HCT116 (cell line): ENCODE measurements around the gene CSNK2B. TPM values are rescaled to one million over a fixed set of nuclear protein-coding genes. Genes with fewer than 3 reads are reported as not detected.

Experiments used
- ATAC-seq: fragments of 200-7000 bp; cut with Tn5 transposase; 2 replicates; pipeline ENCODE4 v1.9.1; 2020; ENCODE audit warnings: mild to moderate bottlenecking, moderate library complexity
- BruUV-seq: library from RNA; stranded (reverse); fragments of 400-500 nt; replicated peaks from 2 replicates; lab custom pipeline; 2021; lab: Mats Ljungman, UMichigan
- CTCF ChIA-PET: fragments of 300-600 bp; sonication (Branson Sonifier 250); formaldehyde crosslinking; loops from one replicate; lab custom pipeline; 2021; ENCODE audit warnings: antibody characterized with exemption; lab: Charles Lee
- POLR2A ChIA-PET: fragments of 300-600, 350-600 bp; sonication (Branson Sonifier 250); formaldehyde crosslinking; loops from one replicate; lab custom pipeline; 2021; ENCODE audit warnings: antibody characterized with exemption; lab: Charles Lee
- RAD21 ChIA-PET, 2 experiments: fragments of 300-600 bp; sonication (Branson Sonifier 250); formaldehyde crosslinking; loops; one replicate each; lab custom pipeline; 2023; ENCODE audit warnings: low total read pairs in 2 of 2; ENCODE audit not compliant: uncharacterized antibody in 2 of 2, unreplicated experiment in 2 of 2, low non-redundant PET in 1 of 2; lab: Charles Lee
- DNase-seq: peaks from one replicate; pipeline ENCODE4 v3.0.0-alpha.2; 2010; ENCODE audit warnings: low read depth, low spot score
- H2AFZ ChIP-seq: fragments of 200-600 bp; shearing (Covaris generic), sonication (generic); 2 replicates; pipeline ENCODE4 v1.6.1; 2017; ENCODE audit warnings: low read depth, mixed run types, mixed read lengths, antibody characterized with exemption, low read length; ENCODE audit not compliant: poor library complexity, severe bottlenecking
- H3K27ac ChIP-seq: 2 replicates; pipeline ENCODE4 v1.5.1; 2012; ENCODE audit warnings: low read depth, low read length
- H3K27me3 ChIP-seq: fragments of 200-600 bp; sonication (generic); 2 replicates; pipeline ENCODE4 v1.6.1; 2016; ENCODE audit warnings: mixed run types, low read length, mixed read lengths; ENCODE audit not compliant: insufficient read depth
- H3K36me3 ChIP-seq, 2 experiments: fragments of 200-500 bp in 1 of 2; fragments of 200-600 bp in 1 of 2; sonication (Bioruptor generic) in 1 of 2; sonication (generic) in 1 of 2; 2 replicates each; pipeline versions ENCODE4 v1.5.1 to v1.6.1; 2014 to 2016; ENCODE audit warnings: low read length in 2 of 2, inconsistent platforms in 1 of 2, mixed read lengths in 1 of 2, mixed run types in 1 of 2; ENCODE audit not compliant: insufficient read depth in 2 of 2, control insufficient read depth in 1 of 2
- H3K4me1 ChIP-seq, 2 experiments: fragments of 200-600 bp in 1 of 2; sonication (generic) in 1 of 2; 2 replicates each; pipeline versions ENCODE4 v1.5.1 to v1.6.1; 2012 to 2017; ENCODE audit warnings: low read length in 2 of 2, inconsistent platforms in 1 of 2, mild to moderate bottlenecking in 1 of 2, mixed read lengths in 1 of 2, mixed run types in 1 of 2, moderate library complexity in 1 of 2; ENCODE audit not compliant: insufficient read depth in 2 of 2, control insufficient read depth in 1 of 2
- H3K4me2 ChIP-seq: fragments of 200-600 bp; sonication (generic); 2 replicates; pipeline ENCODE4 v1.6.1; 2017; ENCODE audit warnings: mixed run types, low read length, mixed read lengths
- H3K4me3 ChIP-seq, 2 experiments: fragments of 200-600 bp in 1 of 2; sonication (generic) in 1 of 2; replicated peaks in 1 of 2; 2 replicates each; pipeline ENCODE4 v1.5.1; 2011 to 2016; ENCODE audit warnings: low read length in 2 of 2, control low read depth in 1 of 2, low read depth in 1 of 2, mild to moderate bottlenecking in 1 of 2, mixed read lengths in 1 of 2, mixed run types in 1 of 2
- H3K79me2 ChIP-seq: fragments of 200-600 bp; sonication (generic); 2 replicates; pipeline ENCODE4 v1.6.1; 2017; ENCODE audit warnings: mild to moderate bottlenecking, mixed run types, low read length, moderate library complexity, mixed read lengths; ENCODE audit not compliant: insufficient read depth
- H3K9ac ChIP-seq: fragments of 200-600 bp; sonication (generic); 2 replicates; pipeline ENCODE4 v1.6.1; 2016; ENCODE audit warnings: low read length, mixed read lengths
- H3K9me2 ChIP-seq: fragments of 200-600 bp; sonication (generic), shearing (Covaris generic); 2 replicates; pipeline ENCODE4 v1.6.1; 2017; ENCODE audit warnings: mixed run types, mild to moderate bottlenecking, moderate library complexity; ENCODE audit not compliant: insufficient read depth
- H3K9me3 ChIP-seq, 2 experiments: fragments of 200-500 bp in 1 of 2; fragments of 200-600 bp in 1 of 2; sonication (Bioruptor generic) in 1 of 2; sonication (generic) in 1 of 2; 2 replicates each; pipeline ENCODE4 v1.6.1; 2014 to 2017; ENCODE audit warnings: low read length in 2 of 2, mixed read lengths in 2 of 2, inconsistent platforms in 1 of 2, low read depth in 1 of 2, mild to moderate bottlenecking in 1 of 2, mixed run types in 1 of 2, moderate library complexity in 1 of 2; ENCODE audit not compliant: control insufficient read depth in 1 of 2, insufficient read depth in 1 of 2
- H4K20me1 ChIP-seq: fragments of 200-600 bp; sonication (generic), shearing (Covaris generic); 2 replicates; pipeline ENCODE4 v1.6.1; 2017; ENCODE audit warnings: mixed run types, mild to moderate bottlenecking, moderate library complexity; ENCODE audit not compliant: insufficient read depth
- CBX3 ChIP-seq: IDR thresholded peaks from 2 replicates; pipeline ENCODE4 v1.6.1; 2012; ENCODE audit warnings: low read depth
- EGR1 ChIP-seq: IDR thresholded peaks from 2 replicates; pipeline ENCODE4 v1.6.1; 2012; ENCODE audit warnings: low read depth
- EZH2 ChIP-seq: fragments of 200-600 bp; sonication (generic); IDR thresholded peaks from 2 replicates; pipeline ENCODE4 v1.6.1; 2017; ENCODE audit warnings: antibody characterized with exemption, mixed run types
- FOSL1 ChIP-seq: IDR thresholded peaks from 2 replicates; pipeline ENCODE4 v1.6.1; 2012; ENCODE audit warnings: low read depth
- JUND ChIP-seq: IDR thresholded peaks from 2 replicates; pipeline ENCODE4 v1.6.1; 2012
- POLR2A ChIP-seq: IDR thresholded peaks from 2 replicates; pipeline ENCODE4 v1.7.0; 2011; ENCODE audit warnings: borderline replicate concordance; ENCODE audit not compliant: insufficient read depth, insufficient read length; ENCODE audit errors: extremely low read depth
- POLR2AphosphoS5 ChIP-seq: IDR thresholded peaks from 2 replicates; pipeline ENCODE4 v1.6.1; 2011; ENCODE audit warnings: mild to moderate bottlenecking, low read depth, low read length, moderate library complexity
- RAD21 ChIP-seq: IDR thresholded peaks from 2 replicates; pipeline ENCODE4 v1.6.1; 2012; ENCODE audit warnings: low read depth, mild to moderate bottlenecking
- SIN3A ChIP-seq: IDR thresholded peaks from 2 replicates; pipeline ENCODE4 v1.6.1; 2012; ENCODE audit warnings: low read depth
- SP1 ChIP-seq: IDR thresholded peaks from 2 replicates; pipeline ENCODE4 v1.6.1; 2012; ENCODE audit warnings: low read depth
- SRF ChIP-seq: IDR thresholded peaks from 2 replicates; pipeline ENCODE4 v1.6.1; 2012; ENCODE audit warnings: low read depth
- YY1 ChIP-seq: IDR thresholded peaks from 2 replicates; pipeline ENCODE4 v1.6.1; 2011; ENCODE audit warnings: low read length, low read depth, moderate library complexity, mild to moderate bottlenecking; ENCODE audit not compliant: insufficient replicate concordance; ENCODE audit errors: extremely low read depth
- ZNF274 ChIP-seq: fragments of 200-500 bp; sonication (Bioruptor generic); IDR thresholded peaks from 2 replicates; pipeline ENCODE4 v1.6.1; 2014; ENCODE audit warnings: mild to moderate bottlenecking, low read depth, low read length, inconsistent platforms
- intact Hi-C: fragments of 100-400 bp; cut with micrococcal nuclease; formaldehyde crosslinking; loops from 2 replicates; pipeline ENCODE4 v1.10.0; 2022
- total RNA-seq: library from RNA; stranded (reverse); gene quantifications from one replicate; pipeline ENCODE4 v1.2.1, GENCODE V29; 2021; ENCODE audit not compliant: unreplicated experiment
- TF ChIP-seq, protein P1 (sequence below): IDR thresholded peaks from 2 replicates; pipeline ENCODE4 v1.6.1; 2011; ENCODE audit warnings: mild to moderate bottlenecking, low read length, moderate library complexity; ENCODE audit not compliant: insufficient replicate concordance; ENCODE audit errors: extremely low read depth
- TF ChIP-seq, protein P2 (sequence below), 3 experiments: fragments of 200-600 bp in 1 of 3; sonication (generic) in 1 of 3; IDR thresholded peaks in 2 of 3; conservative IDR thresholded peaks in 1 of 3; 2 replicates each; pipeline ENCODE4 v1.5.1; 2012 to 2017; ENCODE audit warnings: low read depth in 2 of 3, low read length in 2 of 3, antibody characterized with exemption in 1 of 3, borderline replicate concordance in 1 of 3, control low read depth in 1 of 3, mild to moderate bottlenecking in 1 of 3, mixed read lengths in 1 of 3, mixed run types in 1 of 3, moderate library complexity in 1 of 3; ENCODE audit not compliant: insufficient read depth in 1 of 3

CSNK2B gene
- total RNA-seq, 1 experiment from 2014 or later: 210 TPM

DNA sequence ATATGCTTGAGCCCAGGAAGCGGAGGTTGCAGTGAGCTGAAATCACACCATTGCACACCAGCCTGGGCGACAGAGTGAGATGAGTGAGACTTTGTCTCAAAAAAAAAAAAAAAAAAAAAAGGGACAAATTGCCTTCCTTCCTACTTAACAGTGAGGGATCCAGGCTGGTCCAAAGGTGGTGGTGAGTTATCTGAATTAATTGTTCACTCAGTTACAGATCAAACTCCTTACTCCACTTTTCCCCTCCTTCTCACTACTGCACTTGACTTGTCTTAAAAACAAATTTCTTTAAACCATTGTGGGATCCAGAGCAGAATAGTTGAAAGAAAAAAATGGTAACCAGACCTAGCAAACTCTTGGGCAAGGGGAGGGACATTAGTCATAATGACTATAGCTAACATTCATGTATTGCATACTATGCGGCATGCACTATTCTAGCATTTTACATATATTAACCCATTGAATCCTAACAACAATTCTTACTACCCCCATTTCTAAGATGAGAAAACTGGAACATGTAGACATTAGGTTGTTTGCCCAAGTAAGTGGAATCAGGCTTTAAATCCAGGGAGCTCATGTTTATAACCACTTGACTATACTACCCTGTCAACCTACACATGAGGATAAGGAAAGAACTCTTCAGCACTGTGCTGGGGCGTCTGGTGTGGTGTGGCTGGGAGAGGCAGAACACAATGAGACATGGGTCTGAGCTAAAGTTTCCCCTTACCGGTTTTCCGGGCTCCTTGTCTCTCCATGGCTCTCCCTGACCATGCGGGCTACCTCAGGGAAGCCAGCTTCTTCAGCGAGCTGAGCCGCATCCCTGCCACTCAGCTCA, 2.5 kb upstream of the CSNK2B start (continued):
- TF ChIP-seq SRF: no peak
- TF ChIP-seq, protein P1, sequence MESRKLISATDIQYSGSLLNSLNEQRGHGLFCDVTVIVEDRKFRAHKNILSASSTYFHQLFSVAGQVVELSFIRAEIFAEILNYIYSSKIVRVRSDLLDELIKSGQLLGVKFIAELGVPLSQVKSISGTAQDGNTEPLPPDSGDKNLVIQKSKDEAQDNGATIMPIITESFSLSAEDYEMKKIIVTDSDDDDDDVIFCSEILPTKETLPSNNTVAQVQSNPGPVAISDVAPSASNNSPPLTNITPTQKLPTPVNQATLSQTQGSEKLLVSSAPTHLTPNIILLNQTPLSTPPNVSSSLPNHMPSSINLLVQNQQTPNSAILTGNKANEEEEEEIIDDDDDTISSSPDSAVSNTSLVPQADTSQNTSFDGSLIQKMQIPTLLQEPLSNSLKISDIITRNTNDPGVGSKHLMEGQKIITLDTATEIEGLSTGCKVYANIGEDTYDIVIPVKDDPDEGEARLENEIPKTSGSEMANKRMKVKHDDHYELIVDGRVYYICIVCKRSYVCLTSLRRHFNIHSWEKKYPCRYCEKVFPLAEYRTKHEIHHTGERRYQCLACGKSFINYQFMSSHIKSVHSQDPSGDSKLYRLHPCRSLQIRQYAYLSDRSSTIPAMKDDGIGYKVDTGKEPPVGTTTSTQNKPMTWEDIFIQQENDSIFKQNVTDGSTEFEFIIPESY: no peak
- TF ChIP-seq POLR2A: no peak

DNA sequence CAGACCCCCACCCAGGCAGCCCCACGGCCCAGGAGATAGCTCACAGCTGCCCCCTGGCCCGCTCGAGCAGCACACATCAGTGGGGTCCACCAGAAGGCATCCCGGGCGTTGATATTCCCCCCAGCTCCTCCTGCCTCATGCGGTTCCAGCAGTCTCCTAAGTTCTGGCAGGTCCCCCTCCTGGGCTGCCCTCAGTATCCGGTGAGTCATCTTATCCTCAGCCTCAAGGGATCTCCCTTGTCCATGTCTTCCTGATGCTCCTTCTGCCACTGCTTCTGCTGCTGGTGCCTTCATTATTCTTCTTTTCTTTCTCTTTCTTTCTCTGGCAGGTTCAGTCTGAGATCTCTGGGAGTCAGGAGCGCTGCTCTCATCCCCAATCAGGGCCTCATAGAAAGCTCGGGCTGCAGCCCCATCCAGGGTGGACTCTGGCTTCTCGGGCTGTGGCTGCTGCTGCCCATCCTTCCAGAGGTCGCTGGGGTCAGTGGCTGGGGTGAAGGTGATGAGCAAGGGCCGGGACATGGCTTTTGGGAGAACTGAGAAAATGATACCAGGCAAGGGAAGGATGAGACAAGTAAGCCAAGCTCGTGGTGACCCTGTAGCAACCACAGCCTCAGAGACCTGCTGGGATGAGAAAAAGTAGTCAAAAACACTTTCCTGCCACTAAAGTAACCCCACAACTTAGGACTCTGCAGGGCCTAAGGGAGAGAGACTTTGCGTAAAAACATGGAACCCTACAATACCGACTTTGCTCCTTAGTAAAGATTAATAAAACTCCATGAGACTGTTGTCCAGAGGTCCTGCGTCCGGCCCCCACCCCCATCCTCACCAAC, 1.7 kb upstream of the CSNK2B start:
- ATAC-seq (no peak), DNase-seq (no peak)
- H3K4me2 ChIP-seq: peak overlapping the region; percentile 83
- H3K27ac ChIP-seq: peak overlapping the region; percentile 90
- peaks cover 18 to 46% of the 10 kb centered on the region in 2 experiments; a peak in 3 of 4 replicates for H3K4me1 ChIP-seq
- peaks cover 61% of the 10 kb centered on the region for H3K79me2 ChIP-seq
- H3K9me2 ChIP-seq: no peaks in the 10 kb centered on the region
- BruUV-seq: TSS peak; percentile 66
- H3K27me3 ChIP-seq: no peaks in the 10 kb centered on the region
- peaks cover 21 to 36% of the 10 kb centered on the region in 2 experiments for H3K36me3 ChIP-seq
- H2AFZ ChIP-seq: no peak overlapping the region
- ChIA-PET POLR2A (interaction anchor here (0.6 to 3.9 kb wide), 10 partner anchors 9 to 170 kb away, joined by 3 to 32 read pairs (median 4); partner anchors contain the start of genes ABHD16A, APOM, ATP6V1G2 and BAG6), CTCF (interaction anchor here (0.9 to 1.1 kb wide), 2 partner anchors 66 to 74 kb away, joined by 4 read pairs; no protein-coding TSS in a partner anchor), RAD21 (interaction anchor here in 1 of 2 experiments (0.6 kb wide), 1 partner anchor 117 kb away, joined by 3 read pairs; the partner anchor contains the start of gene ATP6V1G2)
- H4K20me1 ChIP-seq: no peaks in the 10 kb centered on the region
- H3K9ac ChIP-seq: peak overlapping the region; percentile 90
- peak overlapping the region; percentile 97 to 99 for H3K4me3 ChIP-seq
- intact Hi-C loops: loop anchor here (2.0 to 5.0 kb wide), 2 partner anchors 117 to 262 kb away; partner anchors contain the start of genes ATP6V1G2, MICA and NFKBIL1
- no peaks in the 10 kb centered on the region for H3K9me3 ChIP-seq
- TF ChIP-seq SIN3A (no peak), FOSL1 (no peak), ZNF274 (no peak), EGR1 (no peak), SP1 (no peak), POLR2AphosphoS5 (no peak), JUND (no peak), CBX3 (no peak), EZH2 (no peak), POLR2A (no peak), YY1 (no peak), RAD21 (no peak)
- TF ChIP-seq, protein P2, sequence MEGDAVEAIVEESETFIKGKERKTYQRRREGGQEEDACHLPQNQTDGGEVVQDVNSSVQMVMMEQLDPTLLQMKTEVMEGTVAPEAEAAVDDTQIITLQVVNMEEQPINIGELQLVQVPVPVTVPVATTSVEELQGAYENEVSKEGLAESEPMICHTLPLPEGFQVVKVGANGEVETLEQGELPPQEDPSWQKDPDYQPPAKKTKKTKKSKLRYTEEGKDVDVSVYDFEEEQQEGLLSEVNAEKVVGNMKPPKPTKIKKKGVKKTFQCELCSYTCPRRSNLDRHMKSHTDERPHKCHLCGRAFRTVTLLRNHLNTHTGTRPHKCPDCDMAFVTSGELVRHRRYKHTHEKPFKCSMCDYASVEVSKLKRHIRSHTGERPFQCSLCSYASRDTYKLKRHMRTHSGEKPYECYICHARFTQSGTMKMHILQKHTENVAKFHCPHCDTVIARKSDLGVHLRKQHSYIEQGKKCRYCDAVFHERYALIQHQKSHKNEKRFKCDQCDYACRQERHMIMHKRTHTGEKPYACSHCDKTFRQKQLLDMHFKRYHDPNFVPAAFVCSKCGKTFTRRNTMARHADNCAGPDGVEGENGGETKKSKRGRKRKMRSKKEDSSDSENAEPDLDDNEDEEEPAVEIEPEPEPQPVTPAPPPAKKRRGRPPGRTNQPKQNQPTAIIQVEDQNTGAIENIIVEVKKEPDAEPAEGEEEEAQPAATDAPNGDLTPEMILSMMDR (IDR thresholded peaks at IDR 0.05 in 2 of 3, conservative IDR thresholded peaks at IDR 0.05 in 1 of 3; ENCODE audit: borderline replicate concordance in 1 of 3, insufficient read depth in 1 of 3, low read depth in 2 of 3, low read length in 2 of 3): no peak
- TF ChIP-seq, protein P1: no peak
